RWPE2 (cell line): ENCODE measurements around the gene SPATA33.

Experiments
- ATAC-seq: fragments of 200-7000 bp; cut with Tn5 transposase; 3 replicates; pipeline ENCODE4 v1.9.1; 2021; ENCODE audit warnings: low read depth
- DNase-seq: peaks from one replicate; pipeline ENCODE4 v3.0.0-alpha.2; 2020; ENCODE audit warnings: low spot score
- H3K27ac ChIP-seq: fragments of 450-650 bp; 2 replicates; pipeline ENCODE4 v1.5.1; 2017; ENCODE audit warnings: mild to moderate bottlenecking; ENCODE audit not compliant: poor library complexity, severe bottlenecking
- H3K27me3 ChIP-seq: fragments of 250-450 bp; sonication (Bioruptor Pico); 2 replicates; pipeline ENCODE4 v1.5.1; 2021; ENCODE audit warnings: mild to moderate bottlenecking, moderate library complexity; ENCODE audit not compliant: insufficient read depth, poor library complexity, severe bottlenecking
- H3K36me3 ChIP-seq: fragments of 250-450 bp; sonication (Bioruptor Pico); 2 replicates; pipeline ENCODE4 v1.5.1; 2020; ENCODE audit warnings: low read depth, mild to moderate bottlenecking, moderate library complexity
- H3K4me1 ChIP-seq: fragments of 250-450 bp; sonication (Bioruptor Pico); 2 replicates; pipeline ENCODE4 v1.5.1; 2021; ENCODE audit warnings: mild to moderate bottlenecking, moderate library complexity; ENCODE audit not compliant: insufficient read depth, poor library complexity, severe bottlenecking
- H3K4me3 ChIP-seq: fragments of 250-450 bp; sonication (Bioruptor Pico); 2 replicates; pipeline ENCODE4 v1.5.1; 2021; ENCODE audit warnings: mild to moderate bottlenecking, moderate library complexity; ENCODE audit not compliant: severe bottlenecking
- H3K9me3 ChIP-seq: fragments of 250-450 bp; sonication (Bioruptor Pico); 2 replicates; pipeline ENCODE4 v1.5.1; 2021; ENCODE audit warnings: mild to moderate bottlenecking, moderate library complexity; ENCODE audit not compliant: severe bottlenecking
- TF ChIP-seq, protein P1 (sequence below): fragments of 450-650 bp; IDR thresholded peaks from one replicate; pipeline ENCODE4 v1.5.1; 2017; ENCODE audit warnings: mild to moderate bottlenecking, moderate library complexity; ENCODE audit not compliant: poor library complexity, severe bottlenecking

SPATA33 gene

DNA sequence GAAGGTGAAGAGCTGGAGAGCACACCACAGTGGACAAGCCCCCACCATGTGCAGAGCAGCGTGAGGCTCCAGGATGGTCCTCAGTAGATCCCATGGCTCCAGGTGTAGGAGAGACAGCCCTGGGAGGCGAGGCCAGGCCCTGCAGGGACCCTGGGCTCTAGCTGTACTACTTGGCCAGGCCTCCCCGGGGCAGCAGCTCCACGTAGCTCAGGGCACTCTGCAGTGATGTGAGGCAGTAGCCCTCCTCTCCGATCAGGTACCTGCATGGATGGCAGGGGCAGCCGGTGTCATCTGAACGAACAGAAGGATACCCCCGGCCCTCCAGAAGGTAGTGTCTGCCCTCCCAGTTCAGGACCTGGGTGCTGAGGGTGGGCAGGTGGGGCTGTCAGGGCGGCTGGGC is 50.1 kb downstream of the SPATA33 start:
- Histone ChIP-seq H3K36me3 (peaks cover under 1% of the 10 kb centered on the region; the same call in 1 of the 2 replicates), H3K27ac (no peak overlapping the region), H3K4me1 (no peaks in the 10 kb centered on the region), H3K4me3 (no peak overlapping the region), H3K27me3 (no peaks in the 10 kb centered on the region), H3K9me3 (no peaks in the 10 kb centered on the region)
- DNase-seq (peak; percentile 67), ATAC-seq (no peak)
- TF ChIP-seq, protein P1, sequence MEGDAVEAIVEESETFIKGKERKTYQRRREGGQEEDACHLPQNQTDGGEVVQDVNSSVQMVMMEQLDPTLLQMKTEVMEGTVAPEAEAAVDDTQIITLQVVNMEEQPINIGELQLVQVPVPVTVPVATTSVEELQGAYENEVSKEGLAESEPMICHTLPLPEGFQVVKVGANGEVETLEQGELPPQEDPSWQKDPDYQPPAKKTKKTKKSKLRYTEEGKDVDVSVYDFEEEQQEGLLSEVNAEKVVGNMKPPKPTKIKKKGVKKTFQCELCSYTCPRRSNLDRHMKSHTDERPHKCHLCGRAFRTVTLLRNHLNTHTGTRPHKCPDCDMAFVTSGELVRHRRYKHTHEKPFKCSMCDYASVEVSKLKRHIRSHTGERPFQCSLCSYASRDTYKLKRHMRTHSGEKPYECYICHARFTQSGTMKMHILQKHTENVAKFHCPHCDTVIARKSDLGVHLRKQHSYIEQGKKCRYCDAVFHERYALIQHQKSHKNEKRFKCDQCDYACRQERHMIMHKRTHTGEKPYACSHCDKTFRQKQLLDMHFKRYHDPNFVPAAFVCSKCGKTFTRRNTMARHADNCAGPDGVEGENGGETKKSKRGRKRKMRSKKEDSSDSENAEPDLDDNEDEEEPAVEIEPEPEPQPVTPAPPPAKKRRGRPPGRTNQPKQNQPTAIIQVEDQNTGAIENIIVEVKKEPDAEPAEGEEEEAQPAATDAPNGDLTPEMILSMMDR: no peak

DNA sequence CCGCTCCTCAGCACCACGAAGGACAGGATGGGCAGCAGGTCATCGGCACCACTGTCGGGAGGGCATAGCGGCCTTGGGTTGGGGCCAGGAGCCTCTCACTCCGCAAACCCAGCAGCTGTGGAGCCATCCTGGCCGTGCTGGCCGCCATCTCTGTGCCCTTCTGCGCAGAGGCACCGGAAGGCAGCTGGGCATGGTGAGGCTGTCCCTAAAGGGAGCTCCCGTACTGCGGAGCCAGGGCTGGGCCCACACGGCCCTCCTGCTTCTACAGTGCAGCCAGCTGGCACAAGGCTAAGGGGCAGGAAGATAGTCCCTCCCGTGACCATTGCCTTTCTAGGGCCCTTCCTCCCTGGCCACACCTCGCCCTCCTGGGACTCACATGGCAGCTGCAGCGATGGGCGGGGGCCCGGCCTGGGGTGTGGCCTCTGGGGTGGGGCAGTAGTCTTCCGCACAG is 50.9 kb downstream of the SPATA33 start:
- TF ChIP-seq, protein P1: no peak
- H3K4me3 ChIP-seq: no peak overlapping the region
- H3K27ac ChIP-seq: no peak overlapping the region
- ATAC-seq: no peak
- peak; percentile 61 for DNase-seq
- no peaks in the 10 kb centered on the region for H3K4me1 ChIP-seq
- H3K9me3 ChIP-seq: no peaks in the 10 kb centered on the region
- H3K36me3 ChIP-seq: peaks cover 8% of the 10 kb centered on the region
- no peaks in the 10 kb centered on the region for H3K27me3 ChIP-seq

DNA sequence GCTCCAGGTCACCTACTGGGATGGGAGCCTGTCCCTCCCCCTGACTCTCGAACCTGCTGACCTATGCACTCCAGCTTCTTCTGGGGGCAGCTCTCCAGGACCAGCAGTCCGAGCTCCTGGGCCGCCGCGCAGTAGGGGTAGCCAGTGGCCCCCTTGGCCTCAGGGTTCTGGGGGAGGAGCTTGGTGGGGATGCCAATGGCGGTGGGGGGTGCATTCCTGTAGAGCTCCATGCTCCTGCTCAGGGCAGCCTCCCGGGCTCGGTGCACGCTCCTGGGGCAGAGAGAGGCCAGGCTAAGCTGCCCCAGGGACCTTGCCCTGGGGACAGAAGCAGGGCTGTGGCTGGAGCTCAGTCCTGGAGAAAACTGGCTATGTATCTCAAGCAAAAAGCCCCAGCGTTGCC is 51.5 kb downstream of the SPATA33 start:
- DNase-seq (peak; percentile 68), ATAC-seq (no peak)
- H3K36me3 ChIP-seq: peaks cover 15% of the 10 kb centered on the region
- TF ChIP-seq, protein P1: no peak
- H3K9me3 ChIP-seq: no peaks in the 10 kb centered on the region
- H3K4me3 ChIP-seq: no peak overlapping the region
- no peaks in the 10 kb centered on the region for H3K4me1 ChIP-seq
- no peaks in the 10 kb centered on the region for H3K27me3 ChIP-seq
- no peak overlapping the region for H3K27ac ChIP-seq

DNA sequence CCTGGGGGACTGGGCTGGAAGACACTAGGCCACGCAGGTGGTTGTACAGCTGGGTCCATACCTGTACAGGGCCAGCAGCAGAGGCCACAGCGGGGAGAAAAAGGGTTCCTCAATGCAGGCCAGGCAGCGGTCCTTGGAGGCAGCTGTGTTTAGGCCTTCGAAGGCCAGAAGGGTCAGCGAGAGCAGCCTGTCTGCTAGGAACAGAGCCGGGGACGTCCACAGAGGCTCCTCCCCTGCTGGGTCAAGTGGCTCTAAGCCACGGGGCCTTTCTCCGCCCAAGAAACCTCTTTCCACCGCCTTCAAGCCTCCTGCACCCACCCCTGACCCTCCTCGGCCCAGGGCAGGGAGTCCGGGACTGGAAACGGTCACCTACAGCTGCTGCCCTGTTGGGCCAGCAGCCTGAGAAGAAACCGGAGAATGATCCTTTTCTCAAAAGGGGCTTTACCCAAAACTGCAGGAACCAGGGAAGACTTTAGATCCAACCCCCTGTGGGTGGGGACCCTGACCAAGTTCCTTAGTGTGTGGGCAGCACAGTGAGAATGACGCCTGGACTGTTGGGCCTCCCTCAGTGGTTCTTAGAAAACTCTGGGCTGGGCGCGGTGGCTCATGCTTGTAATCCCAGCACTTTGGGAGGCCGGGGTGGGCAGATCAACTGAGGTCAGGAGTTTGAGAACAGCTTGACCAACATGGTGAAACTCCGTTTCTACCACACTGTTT is 52.2 kb downstream of the SPATA33 start:
- Histone ChIP-seq H3K4me3 (no peak overlapping the region), H3K27me3 (no peaks in the 10 kb centered on the region), H3K4me1 (no peaks in the 10 kb centered on the region), H3K36me3 (peaks cover 22% of the 10 kb centered on the region), H3K27ac (no peak overlapping the region), H3K9me3 (no peaks in the 10 kb centered on the region)
- TF ChIP-seq, protein P1: no peak
- ATAC-seq: no peak
- peak; percentile 59 for DNase-seq
